HL-60 (cell line): ENCODE data around the gene KHNYN.

ENCODE experiments used
- DNase-seq, 2 experiments: peaks; one replicate each; pipeline ENCODE4 v3.0.0-alpha.2; 2010 to 2020; ENCODE audit warnings: low read depth in 1 of 2, low spot score in 1 of 2
- H3K27ac ChIP-seq: fragments of 250-450 bp; sonication (Bioruptor Pico); replicated peaks from 2 replicates; pipeline ENCODE4 v1.5.1; 2020; ENCODE audit warnings: mild to moderate bottlenecking, moderate library complexity
- H3K27me3 ChIP-seq: fragments of 250-450 bp; sonication (Bioruptor Pico); 2 replicates; pipeline ENCODE4 v1.5.1; 2021; ENCODE audit warnings: mild to moderate bottlenecking, moderate library complexity; ENCODE audit not compliant: insufficient read depth, poor library complexity, severe bottlenecking
- H3K4me3 ChIP-seq: replicated peaks from 2 replicates; pipeline ENCODE4 v1.5.1; 2011; ENCODE audit warnings: mild to moderate bottlenecking, control low read depth, low read length; ENCODE audit not compliant: insufficient read depth
- CTCF ChIP-seq: IDR thresholded peaks from one replicate; pipeline ENCODE4 v1.5.1; 2011; ENCODE audit warnings: low read length, control low read depth, inconsistent platforms; ENCODE audit not compliant: insufficient read depth
- GABPA ChIP-seq: IDR thresholded peaks from 2 replicates; pipeline ENCODE4 v1.6.1; 2012; ENCODE audit warnings: low read depth
- POLR2AphosphoS5 ChIP-seq: IDR thresholded peaks from 2 replicates; pipeline ENCODE4 v1.6.1; 2012; ENCODE audit warnings: low read depth
- REST ChIP-seq: IDR thresholded peaks from 2 replicates; pipeline ENCODE4 v1.6.1; 2012; ENCODE audit warnings: low read depth; ENCODE audit not compliant: insufficient replicate concordance
- SPI1 ChIP-seq: IDR thresholded peaks from 2 replicates; pipeline ENCODE4 v1.6.1; 2012; ENCODE audit warnings: low read depth, mild to moderate bottlenecking, borderline replicate concordance

Gene KHNYN

GRCh38 chr14:24483604-24484252 lies 54.0 kb downstream of the KHNYN start:
- DNase-seq = peak in 1 of 2 experiments; percentile 58
- TF ChIP-seq POLR2AphosphoS5 (0 out of 2 replicates have a peak, but pooled peaks have one; percentile 21), GABPA (no peak), SPI1 (peak; percentile 26; the same call in 1 of the 2 replicates), CTCF (no peak), REST (no peak)
- H3K27me3 ChIP-seq = no peaks in the 10 kb centered on the region
- no peak overlapping the region for H3K4me3 ChIP-seq
- H3K27ac ChIP-seq = 0 out of 2 replicates have a peak overlapping the region, but pooled peaks have one; percentile 12
